Measurements from ENCODE around the gene CFAP46. TPM values are rescaled to one million over a fixed set of nuclear protein-coding genes. Genes with fewer than 3 reads are reported as not detected.

Gene CFAP46
- 1.1 to 1.8 TPM (median 1.3 TPM) in 5 replicates for total RNA-seq (2022; extraction: Qiagen RNA extraction; ENCODE audit: low read depth)

DNA sequence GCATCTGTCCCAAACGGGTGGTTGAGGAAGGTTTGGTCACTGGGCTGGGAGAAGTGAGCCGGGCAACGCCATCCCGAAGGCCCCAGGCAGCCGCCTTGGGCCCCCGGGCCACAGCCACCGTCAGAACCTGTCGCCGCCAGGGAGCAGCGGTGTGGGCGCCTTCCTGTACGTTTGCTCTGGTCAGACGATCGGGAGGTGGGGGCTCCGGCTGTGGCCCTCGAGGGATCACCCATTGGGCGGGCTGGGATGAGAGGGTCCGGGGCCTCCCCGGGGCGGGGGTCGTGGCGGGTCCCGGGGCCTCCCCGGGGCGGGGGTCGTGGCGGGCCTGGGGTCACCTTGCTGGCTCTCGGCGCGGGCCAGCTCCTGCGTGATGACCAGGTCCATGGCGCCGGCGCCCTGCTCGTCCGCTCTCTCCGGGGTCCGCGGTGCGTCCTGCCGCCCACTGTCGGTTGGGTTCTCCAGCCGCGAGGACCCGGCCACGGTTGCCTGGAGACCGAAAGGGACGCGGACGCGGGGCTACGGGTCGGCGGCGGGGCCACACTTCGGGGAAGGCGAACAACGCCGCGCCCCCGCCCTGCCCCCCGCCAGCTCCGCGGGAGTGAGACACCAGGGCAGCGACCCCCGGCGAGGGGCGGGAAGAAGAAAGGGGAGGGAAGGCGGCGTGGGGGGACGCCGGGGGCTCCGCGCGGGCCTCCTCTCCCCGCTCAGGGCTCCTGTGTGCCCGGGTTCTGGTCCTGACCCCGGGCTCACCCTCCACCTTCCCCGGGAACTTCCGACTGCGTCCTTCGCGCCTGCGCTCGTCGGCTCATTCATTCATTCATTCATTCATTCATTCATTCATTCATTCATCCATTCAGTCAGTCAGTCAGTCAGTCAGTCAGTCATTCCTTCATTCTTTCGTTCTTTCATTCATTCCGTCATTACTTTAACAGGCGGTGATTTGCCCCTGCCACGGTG lies at the start of gene CFAP46:
Gene CFAP46 (minus strand): TSS at position 470 of the 957 bp plus-strand sequence. CDS start 86 bp downstream, at position 384.

DNA sequence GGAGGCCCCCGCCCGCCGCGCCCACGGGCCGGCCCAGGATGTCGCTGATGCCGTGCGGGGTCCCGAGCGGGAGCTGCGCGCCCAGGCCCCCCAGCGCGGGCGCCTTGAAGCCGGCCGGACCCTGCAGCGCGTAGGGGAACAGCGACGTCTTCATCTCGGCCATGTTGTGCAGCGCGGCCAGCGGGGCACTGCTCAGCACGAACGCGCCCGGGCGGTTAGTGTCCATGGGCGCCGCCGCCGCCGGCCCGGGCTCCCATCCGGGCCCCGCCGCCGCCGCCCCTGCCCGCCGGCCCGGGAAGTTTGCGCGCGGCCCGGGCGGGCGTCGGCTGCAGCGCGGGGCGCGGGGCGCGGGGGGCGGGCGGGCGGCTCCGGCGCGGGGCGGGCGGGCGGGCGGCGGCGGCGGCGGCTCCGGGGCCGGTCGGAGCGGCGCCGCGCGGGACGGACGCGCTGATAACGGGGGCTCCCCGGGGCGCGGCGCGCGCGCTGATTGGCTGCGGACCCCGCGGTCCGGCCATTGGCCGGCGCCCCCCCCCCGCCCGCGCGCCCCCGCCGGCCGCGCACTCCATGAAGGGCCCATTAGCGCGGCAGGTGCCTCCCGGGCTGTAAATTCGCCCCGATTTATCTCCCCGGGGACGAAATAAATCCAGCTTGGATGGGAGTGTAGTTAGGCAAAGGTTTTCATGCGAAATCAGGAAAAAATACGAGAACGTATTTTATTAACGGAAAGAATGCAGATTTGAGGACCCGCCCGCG lies 156.5 kb downstream of the CFAP46 start, which contains the start of gene NKX6-2:
Gene NKX6-2 (minus strand): TSS at position 425 of the 753 bp plus-strand sequence. CDS start 199 bp downstream, at position 226.

Other genes starting within 250 kb of the CFAP46 start
- gene NKX6-2, start 156.4 kb downstream of the CFAP46 start, total RNA-seq (2022; extraction: Qiagen RNA extraction; ENCODE audit: low read depth) = 0.18 to 0.40 TPM (median 0.20 TPM) in 5 replicates
- 0.02 to 0.07 TPM in 2 of 5 replicates, not detected in the others for gene ADGRA1, start 145.4 kb upstream of the CFAP46 start, total RNA-seq (2022; extraction: Qiagen RNA extraction; ENCODE audit: low read depth)
- 0.77 to 2.4 TPM (median 0.94 TPM) in 5 replicates for gene KNDC1, start 217.6 kb upstream of the CFAP46 start, total RNA-seq (2022; extraction: Qiagen RNA extraction; ENCODE audit: low read depth)

All from A549 treated with RU486 at 1 μM for 4 hours (cell line).